GM18868 (cell line): ENCODE data around the gene PARP2.
"Not testable (repeated sequence)": the region's sequence is repeated elsewhere in the genome, so short reads cannot be mapped to it uniquely, and the experiment has no call there.

ENCODE experiments used
- ATAC-seq: cut with Tn5 transposase; IDR thresholded peaks from one replicate; pipeline ENCODE4 v1.9.1; 2021; ENCODE audit warnings: mild to moderate bottlenecking, moderate library complexity; ENCODE audit not compliant: unreplicated experiment

The PARP2 gene

GRCh38 chr14:20343862-20344220 is 406 bp downstream of the PARP2 start:
- no peak for ATAC-seq

DNA sequence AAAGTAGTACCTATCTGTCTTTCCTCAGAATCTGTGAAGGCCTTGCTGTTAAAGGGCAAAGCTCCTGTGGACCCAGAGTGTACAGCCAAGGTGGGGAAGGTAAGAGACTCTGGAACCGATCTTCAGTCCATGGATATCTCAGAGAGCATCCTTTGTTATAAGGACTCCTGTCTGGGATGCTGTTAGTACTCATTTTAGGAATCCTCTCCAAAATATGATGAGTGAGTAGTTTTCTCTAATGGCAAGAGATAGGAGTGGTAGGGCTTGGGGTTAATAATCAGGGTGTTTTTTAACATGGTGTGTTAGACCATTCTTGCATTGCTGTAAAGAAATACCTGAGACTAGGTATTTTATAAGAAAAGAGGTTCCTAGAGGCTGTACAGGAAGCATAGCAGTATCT is 1.9 kb downstream of the PARP2 start:
- no peak for ATAC-seq

- no peak for ATAC-seq
Observed at GRCh38 chr14:20346713-20347112, 3.3 kb downstream of the PARP2 start.

- no peak for ATAC-seq
Observed at GRCh38 chr14:20347747-20348146, 4.3 kb downstream of the PARP2 start.

- no peak for ATAC-seq
Observed at GRCh38 chr14:20350282-20350681, 6.8 kb downstream of the PARP2 start.

DNA sequence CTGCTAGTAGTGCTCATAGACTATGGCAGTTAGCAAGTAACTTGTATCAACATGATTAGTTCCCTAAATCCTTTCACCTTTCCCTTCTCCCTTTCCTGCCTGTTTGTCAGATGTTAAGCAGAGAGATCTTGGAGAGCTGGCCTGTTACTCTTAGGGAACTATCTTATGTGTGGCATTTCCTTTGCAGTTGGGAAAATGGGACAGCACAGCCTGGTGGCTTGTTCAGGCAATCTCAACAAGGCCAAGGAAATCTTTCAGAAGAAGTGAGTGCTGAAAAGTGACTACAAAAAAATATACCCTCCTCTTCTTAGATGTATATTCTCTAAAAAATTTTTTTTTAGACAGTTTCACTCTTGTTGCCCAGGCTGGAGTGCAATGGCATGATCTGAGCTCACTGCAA is 7.4 kb downstream of the PARP2 start:
- no peak for ATAC-seq

- no peak for ATAC-seq
Observed at GRCh38 chr14:20356422-20356821, 13.0 kb downstream of the PARP2 start.

GRCh38 chr14:20358474-20358873 is 15.0 kb downstream of the PARP2 start:
- not testable (repeated sequence) for ATAC-seq

DNA sequence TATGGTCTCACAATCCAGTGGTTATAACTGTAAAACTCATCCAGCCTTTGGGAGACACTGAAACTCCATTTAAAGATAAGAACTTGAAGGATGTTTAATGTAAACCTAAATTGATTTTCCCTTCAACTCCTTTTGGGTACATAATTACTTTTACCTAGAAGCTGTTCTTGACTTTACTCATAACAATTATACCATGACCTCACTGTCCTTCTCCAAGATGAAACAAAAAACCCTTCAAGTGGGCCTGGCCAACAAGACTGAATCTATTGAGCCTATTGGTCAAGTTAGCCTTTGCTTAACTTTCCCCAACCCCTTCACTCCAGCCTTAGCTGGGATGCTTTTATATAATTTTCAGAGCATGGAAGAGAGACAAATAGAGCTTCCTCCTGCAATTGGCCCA is 22.5 kb downstream of the PARP2 start:
- no peak for ATAC-seq

DNA sequence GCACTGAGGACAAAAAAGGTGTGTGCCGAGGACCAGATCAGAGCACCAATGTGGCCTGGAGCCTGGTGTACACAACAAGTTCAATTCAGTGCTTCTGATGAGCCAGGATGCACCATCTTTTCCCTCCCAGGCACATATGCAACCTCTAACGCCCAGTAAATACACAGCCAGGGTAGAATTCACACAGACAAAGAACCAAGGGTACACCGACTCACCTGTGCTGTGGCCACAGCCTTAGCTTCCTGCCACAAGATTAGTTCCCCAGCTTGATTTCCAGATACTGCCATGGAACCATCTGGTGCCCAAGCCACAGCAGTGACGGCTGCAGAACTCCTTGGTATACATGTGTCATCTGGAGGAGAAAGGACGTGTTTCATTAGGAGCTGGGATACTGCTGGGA is 29.4 kb downstream of the PARP2 start:
- no peak for ATAC-seq

- no peak for ATAC-seq
Observed at GRCh38 chr14:20375471-20375870, 32.0 kb downstream of the PARP2 start.

DNA sequence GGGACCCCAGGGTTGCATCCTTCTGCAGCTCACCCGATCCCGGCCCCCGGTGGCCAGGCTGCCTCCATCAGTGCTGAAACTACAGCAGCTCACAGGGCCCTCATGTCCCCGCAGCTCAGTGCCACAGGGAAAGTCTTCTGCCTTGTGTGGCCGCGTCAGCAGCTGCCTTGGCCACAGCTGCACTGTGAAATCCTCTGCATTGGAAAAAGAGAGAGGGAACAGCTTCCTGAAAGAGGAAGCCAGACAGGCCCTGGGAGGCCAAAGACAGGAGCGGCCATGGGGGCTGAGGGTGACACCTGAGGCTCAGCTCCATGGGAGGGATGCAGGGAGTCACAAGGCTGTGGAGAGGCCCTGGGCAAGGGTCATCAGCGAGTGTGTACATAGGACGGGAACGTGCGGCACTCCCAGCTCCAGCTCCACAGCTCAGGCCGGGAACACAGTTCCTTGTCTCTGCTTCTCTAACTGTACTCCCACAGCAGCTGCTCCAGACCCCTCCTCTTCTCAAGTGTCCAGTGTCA is 32.7 kb downstream of the PARP2 start:
- no peak for ATAC-seq

GRCh38 chr14:20377171-20377570 is 33.7 kb downstream of the PARP2 start:
- no peak for ATAC-seq

DNA sequence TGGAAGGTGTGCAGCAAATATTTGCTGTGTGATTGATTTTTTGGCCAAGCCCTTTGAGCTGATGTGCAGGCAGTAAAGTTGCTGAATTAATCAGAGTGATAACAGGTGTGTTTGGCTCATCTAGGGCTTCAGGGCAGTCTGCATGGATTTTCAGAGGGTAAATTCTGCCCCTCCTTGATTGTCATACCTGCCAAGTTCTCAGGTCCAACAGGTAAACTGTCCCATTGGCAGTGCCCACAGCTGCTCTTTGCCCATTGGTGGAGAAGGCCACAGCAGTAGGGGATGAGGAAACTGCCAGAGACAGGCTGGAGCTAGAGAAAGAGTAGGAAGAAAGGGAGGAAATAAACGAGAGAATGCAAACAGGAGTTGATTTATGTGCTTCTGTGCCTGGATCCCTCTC is 36.3 kb downstream of the PARP2 start:
- ATAC-seq, result no peak

DNA sequence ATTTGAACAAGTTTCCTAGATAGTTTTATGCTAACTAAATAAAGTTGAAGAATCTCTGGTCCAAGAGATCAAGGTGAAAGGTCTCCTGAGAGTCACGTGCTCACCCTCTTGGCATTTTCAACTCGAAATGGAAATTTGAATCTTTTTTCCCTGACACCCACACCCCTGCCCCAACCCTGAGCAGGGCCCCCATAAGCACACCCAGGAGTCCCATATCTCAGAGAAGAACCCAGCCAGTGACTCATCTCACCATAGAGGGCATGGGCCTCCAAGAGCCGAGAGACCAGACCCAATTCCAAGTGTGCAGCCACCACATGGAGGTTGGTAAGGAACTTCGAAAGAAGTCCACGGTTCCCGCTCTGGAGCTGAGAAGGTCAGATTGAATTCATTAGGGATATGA is 37.2 kb downstream of the PARP2 start:
- no peak for ATAC-seq

DNA sequence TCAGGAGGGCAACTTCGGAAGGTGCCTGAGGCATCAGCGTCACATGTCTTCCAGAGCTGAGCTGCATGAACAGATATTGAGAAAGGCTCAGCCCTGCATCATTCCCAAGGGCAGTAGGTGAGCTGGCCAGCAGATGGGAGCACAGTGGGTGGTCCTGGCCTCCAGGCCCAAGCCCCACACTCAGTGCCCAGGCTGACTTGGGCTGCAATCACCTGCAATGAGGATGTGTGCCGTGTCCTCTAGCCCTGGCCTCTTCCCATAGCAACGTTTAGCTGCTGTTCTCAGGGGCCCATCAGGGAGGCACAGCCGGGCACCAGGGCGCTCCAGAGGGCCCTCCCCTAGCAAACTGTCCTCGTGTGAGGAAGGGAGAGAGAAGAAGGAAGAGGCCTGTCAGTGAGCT is 37.9 kb downstream of the PARP2 start:
- ATAC-seq, result no peak

DNA sequence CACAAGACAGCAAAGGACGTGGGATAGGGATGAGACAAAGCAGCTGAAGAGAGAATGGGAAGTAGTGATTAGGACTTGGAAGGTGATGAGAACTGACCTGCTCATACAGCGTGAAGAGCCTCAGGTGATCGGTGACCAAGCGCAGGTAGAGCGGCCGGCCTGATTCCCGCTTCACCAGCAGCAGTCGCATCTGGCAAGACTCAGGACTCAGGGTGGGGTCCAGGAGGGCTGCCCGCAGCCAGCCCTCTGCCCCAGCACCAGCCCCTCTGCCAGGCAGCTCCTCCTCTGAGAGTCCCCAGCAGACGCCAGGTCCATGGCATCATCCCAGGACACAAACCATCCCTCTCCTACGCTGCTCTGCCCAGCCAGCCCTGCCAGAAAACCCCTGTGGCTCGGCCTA is 39.1 kb downstream of the PARP2 start:
- ATAC-seq, result no peak

GRCh38 chr14:20383032-20383431 is 39.6 kb downstream of the PARP2 start:
- no peak for ATAC-seq

GRCh38 chr14:20383636-20384035 is 40.2 kb downstream of the PARP2 start:
- ATAC-seq, result no peak

DNA sequence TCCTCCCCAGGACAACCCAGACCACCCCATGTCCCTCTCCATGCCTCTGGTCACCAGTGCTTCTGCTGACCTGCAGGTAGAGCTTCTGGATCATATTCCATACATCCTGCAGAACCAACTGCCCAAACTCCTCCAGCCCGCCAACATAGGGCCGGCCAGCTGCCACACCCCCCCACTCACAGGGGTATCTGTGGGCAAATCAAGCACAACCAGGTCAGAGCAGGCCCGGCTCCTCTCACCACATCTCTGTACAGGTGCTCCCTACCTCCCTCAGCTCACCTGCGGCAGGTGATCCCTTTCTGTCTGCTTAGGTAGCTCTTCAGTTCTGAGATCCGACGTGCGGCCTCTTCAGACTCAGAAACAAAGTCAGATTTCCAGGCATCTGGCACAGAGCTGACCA is 40.9 kb downstream of the PARP2 start:
- no peak for ATAC-seq

GRCh38 chr14:20384886-20385285 is 41.5 kb downstream of the PARP2 start:
- ATAC-seq, result no peak

GRCh38 chr14:20386276-20386855 is 42.9 kb downstream of the PARP2 start:
- no peak for ATAC-seq

GRCh38 chr14:20387576-20387975 is 44.1 kb downstream of the PARP2 start:
- peak; percentile 79 for ATAC-seq
